ENCODE results near the gene ARID4B. TPM values are rescaled to one million over a fixed set of nuclear protein-coding genes. Genes with fewer than 3 reads are reported as not detected.
A peak's percentile ranks its signal among the peaks of the same experiment; 100 is the strongest.

Gene ARID4B
- total RNA-seq, 3 donors from 2014 or later, result 25.9 to 40.5 (median 37.3) TPM

DNA sequence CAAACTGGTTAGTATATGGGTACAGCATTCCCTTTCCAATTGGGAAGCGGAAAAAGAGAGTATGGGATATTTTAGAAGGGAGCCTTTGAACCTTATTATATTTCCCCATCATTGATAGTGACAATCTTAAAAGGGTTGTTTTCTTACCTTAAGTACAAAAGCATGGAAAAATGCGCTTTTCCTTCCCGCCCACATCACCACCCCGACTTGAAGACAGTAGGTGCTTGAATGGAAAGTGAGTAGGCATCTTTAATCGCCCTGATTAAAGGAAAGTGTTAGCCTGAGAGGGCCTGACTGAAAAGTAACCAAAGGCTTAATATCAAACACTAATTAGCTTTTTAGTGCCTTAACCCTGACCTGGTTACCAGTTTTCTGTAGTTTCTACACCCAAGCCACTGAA, 15.7 kb upstream of the ARID4B start:
- Histone ChIP-seq H3K4me3 (no peak overlapping the region), H3K9me3 (no peaks in the 10 kb centered on the region), H3K36me3 (ENCODE audit: low read depth) (no peaks in the 10 kb centered on the region), H3K4me1 (ENCODE audit: low read depth) (no peaks in the 10 kb centered on the region)
- TF ChIP-seq, protein P1, sequence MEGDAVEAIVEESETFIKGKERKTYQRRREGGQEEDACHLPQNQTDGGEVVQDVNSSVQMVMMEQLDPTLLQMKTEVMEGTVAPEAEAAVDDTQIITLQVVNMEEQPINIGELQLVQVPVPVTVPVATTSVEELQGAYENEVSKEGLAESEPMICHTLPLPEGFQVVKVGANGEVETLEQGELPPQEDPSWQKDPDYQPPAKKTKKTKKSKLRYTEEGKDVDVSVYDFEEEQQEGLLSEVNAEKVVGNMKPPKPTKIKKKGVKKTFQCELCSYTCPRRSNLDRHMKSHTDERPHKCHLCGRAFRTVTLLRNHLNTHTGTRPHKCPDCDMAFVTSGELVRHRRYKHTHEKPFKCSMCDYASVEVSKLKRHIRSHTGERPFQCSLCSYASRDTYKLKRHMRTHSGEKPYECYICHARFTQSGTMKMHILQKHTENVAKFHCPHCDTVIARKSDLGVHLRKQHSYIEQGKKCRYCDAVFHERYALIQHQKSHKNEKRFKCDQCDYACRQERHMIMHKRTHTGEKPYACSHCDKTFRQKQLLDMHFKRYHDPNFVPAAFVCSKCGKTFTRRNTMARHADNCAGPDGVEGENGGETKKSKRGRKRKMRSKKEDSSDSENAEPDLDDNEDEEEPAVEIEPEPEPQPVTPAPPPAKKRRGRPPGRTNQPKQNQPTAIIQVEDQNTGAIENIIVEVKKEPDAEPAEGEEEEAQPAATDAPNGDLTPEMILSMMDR (IDR thresholded peaks at IDR 0.05), result no peak
- intact Hi-C loops (cut with DNase I, micrococcal nuclease), result no loop called here
- no peak for DNase-seq
- ATAC-seq, result no peak

DNA sequence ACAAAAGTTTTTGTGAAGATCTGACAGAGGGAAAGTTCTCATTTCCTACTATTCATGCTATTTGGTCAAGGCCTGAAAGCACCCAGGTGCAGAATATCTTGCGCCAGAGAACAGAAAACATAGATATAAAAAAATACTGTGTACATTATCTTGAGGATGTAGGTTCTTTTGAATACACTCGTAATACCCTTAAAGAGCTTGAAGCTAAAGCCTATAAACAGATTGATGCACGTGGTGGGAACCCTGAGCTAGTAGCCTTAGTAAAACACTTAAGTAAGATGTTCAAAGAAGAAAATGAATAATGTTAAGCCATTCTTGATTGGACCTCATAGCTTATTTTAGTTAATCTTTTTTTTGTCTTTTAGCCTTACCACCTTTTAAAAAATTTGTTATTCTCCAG, 14.5 kb upstream of the ARID4B start:
- no peaks in the 10 kb centered on the region for H3K36me3 ChIP-seq (ENCODE audit: low read depth)
- no peak for DNase-seq
- intact Hi-C loops (cut with DNase I, micrococcal nuclease), result no loop called here
- no peak overlapping the region for H3K4me3 ChIP-seq
- TF ChIP-seq, protein P1 (IDR thresholded peaks at IDR 0.05), result no peak
- no peaks in the 10 kb centered on the region for H3K9me3 ChIP-seq
- ATAC-seq, result no peak
- H3K4me1 ChIP-seq (ENCODE audit: low read depth), result no peaks in the 10 kb centered on the region

DNA sequence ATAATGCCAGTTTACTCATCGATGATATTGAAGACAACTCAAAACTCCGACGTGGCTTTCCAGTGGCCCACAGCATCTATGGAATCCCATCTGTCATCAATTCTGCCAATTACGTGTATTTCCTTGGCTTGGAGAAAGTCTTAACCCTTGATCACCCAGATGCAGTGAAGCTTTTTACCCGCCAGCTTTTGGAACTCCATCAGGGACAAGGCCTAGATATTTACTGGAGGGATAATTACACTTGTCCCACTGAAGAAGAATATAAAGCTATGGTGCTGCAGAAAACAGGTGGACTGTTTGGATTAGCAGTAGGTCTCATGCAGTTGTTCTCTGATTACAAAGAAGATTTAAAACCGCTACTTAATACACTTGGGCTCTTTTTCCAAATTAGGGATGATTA, 14.1 kb upstream of the ARID4B start:
- no peak for ATAC-seq
- Histone ChIP-seq H3K36me3 (ENCODE audit: low read depth) (no peaks in the 10 kb centered on the region), H3K9me3 (no peaks in the 10 kb centered on the region), H3K4me1 (ENCODE audit: low read depth) (no peaks in the 10 kb centered on the region), H3K4me3 (no peak overlapping the region)
- intact Hi-C loops (cut with DNase I, micrococcal nuclease), result no loop called here
- no peak for DNase-seq
- TF ChIP-seq, protein P1 (IDR thresholded peaks at IDR 0.05), result no peak

DNA sequence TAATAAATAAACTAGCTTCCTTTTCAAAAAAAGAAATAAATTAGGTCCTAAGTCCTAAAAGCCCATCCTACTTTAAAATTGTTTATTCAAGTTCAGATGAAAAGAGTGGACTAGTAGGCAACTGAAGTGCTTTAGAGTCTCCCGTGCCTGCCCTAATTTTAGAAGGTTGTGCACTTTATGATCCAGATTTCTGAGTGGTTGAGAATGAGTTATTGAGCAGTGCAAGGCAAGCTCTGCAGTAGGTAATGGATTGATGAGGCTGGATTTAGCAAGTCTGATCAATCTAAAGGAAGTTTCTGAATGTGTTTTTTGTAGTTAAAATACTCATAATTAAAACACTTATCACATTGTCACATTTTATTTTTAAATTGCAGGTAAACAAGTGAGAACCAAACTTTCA, 13.4 kb upstream of the ARID4B start:
- Histone ChIP-seq H3K36me3 (ENCODE audit: low read depth) (no peaks in the 10 kb centered on the region), H3K9me3 (no peaks in the 10 kb centered on the region), H3K4me1 (ENCODE audit: low read depth) (no peaks in the 10 kb centered on the region), H3K4me3 (no peak overlapping the region)
- no peak for ATAC-seq
- TF ChIP-seq, protein P1 (IDR thresholded peaks at IDR 0.05), result no peak
- intact Hi-C loops (cut with DNase I, micrococcal nuclease), result no loop called here
- DNase-seq, result no peak

DNA sequence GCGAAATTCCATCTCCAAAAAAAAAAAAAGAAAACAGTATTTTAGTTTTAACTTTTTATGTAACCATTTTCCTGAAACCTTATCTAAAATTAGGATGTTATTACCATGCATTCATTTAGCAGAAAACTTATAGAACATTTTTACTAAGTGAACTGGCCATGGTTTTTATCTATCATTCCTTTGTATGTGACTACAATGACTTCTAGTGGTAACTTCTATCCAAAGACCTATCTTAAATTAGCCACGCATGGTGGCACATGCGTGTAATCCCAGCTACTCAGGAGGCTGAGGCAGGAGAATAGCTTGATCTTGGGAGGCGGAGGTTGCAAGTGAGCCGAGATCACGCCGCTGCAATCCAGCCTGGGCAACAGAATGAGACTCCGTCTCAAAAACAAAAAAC, 11.8 kb upstream of the ARID4B start:
- no peaks in the 10 kb centered on the region for H3K36me3 ChIP-seq (ENCODE audit: low read depth)
- TF ChIP-seq, protein P1 (IDR thresholded peaks at IDR 0.05), result no peak
- H3K4me1 ChIP-seq (ENCODE audit: low read depth), result no peaks in the 10 kb centered on the region
- ATAC-seq (no peak), DNase-seq (no peak)
- no peaks in the 10 kb centered on the region for H3K9me3 ChIP-seq
- H3K4me3 ChIP-seq, result no peak overlapping the region
- intact Hi-C loops (cut with DNase I, micrococcal nuclease), result no loop called here

DNA sequence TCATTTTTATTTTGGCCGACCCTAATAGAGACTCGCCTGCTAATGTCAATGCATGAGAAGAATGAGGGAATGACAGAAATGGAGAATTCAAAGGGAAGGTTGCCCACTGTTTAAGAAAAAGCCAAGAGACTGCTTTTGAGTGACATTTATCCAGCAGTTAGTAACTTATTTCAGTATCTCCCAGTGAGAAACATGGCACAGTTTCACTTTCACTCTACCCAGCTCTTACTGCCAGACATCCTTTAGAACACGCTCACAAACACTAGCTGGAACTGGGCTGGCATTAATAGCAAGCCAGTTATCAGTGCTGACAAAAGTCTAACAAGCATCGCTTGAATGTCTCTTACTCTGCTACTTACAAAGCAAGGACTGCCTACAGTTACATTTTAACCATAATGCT, 8.9 kb upstream of the ARID4B start:
- DNase-seq, result no peak
- Histone ChIP-seq H3K9me3 (no peaks in the 10 kb centered on the region), H3K36me3 (ENCODE audit: low read depth) (no peaks in the 10 kb centered on the region), H3K4me1 (ENCODE audit: low read depth) (peaks cover 1% of the 10 kb centered on the region), H3K4me3 (no peak overlapping the region)
- ATAC-seq, result peak; percentile 68
- TF ChIP-seq, protein P1 (IDR thresholded peaks at IDR 0.05), result no peak
- intact Hi-C loops (cut with DNase I, micrococcal nuclease), result no loop called here

Data from mucosa of descending colon (tissue), 3 donors.